Nephron progenitor cell (in vitro differentiated cells): ENCODE measurements around the gene MANBA.
"Not testable (repeated sequence)": the region's sequence is repeated elsewhere in the genome, so short reads cannot be mapped to it uniquely, and the experiment has no call there.

Experiments
- DNase-seq: peaks from one replicate; pipeline ENCODE4 v3.0.0; 2021
- H3K27ac Mint-ChIP-seq: 2 replicates; pipeline ENCODE4 v1.8.0; 2021; ENCODE audit warnings: mild to moderate bottlenecking, moderate library complexity, mixed read lengths
- H3K27me3 Mint-ChIP-seq: 2 replicates; pipeline ENCODE4 v1.8.0; 2021; ENCODE audit warnings: mild to moderate bottlenecking, low read depth, mixed read lengths; ENCODE audit not compliant: poor library complexity
- H3K36me3 Mint-ChIP-seq: 2 replicates; pipeline ENCODE4 v1.8.0; 2021; ENCODE audit warnings: low read depth, mixed read lengths
- H3K4me1 Mint-ChIP-seq: 2 replicates; pipeline ENCODE4 v1.8.0; 2021; ENCODE audit warnings: mixed read lengths
- H3K4me3 Mint-ChIP-seq: 2 replicates; pipeline ENCODE4 v1.8.0; 2021; ENCODE audit warnings: mild to moderate bottlenecking, moderate library complexity, mixed read lengths
- H3K9me3 Mint-ChIP-seq: 2 replicates; pipeline ENCODE4 v1.8.0; 2021; ENCODE audit warnings: mild to moderate bottlenecking, moderate library complexity, mixed read lengths
- CTCF ChIP-seq: fragments of 200-600 bp; sonication (generic); IDR thresholded peaks from 2 replicates; pipeline ENCODE4 v1.5.0; 2021; ENCODE audit warnings: antibody characterized with exemption

The MANBA gene

GRCh38 chr4:102627831-102628523 is 132.8 kb downstream of the MANBA start:
- H3K4me1 Mint-ChIP-seq: peaks cover 47% of the 10 kb centered on the region
- H3K27me3 Mint-ChIP-seq: peaks cover 6% of the 10 kb centered on the region
- no peak for DNase-seq
- peaks cover 10% of the 10 kb centered on the region for H3K36me3 Mint-ChIP-seq
- H3K27ac Mint-ChIP-seq: no peak overlapping the region
- no peaks in the 10 kb centered on the region for H3K9me3 Mint-ChIP-seq
- no peak overlapping the region for H3K4me3 Mint-ChIP-seq
- TF ChIP-seq CTCF: no peak

GRCh38 chr4:102625232-102625930 is 135.4 kb downstream of the MANBA start:
- no peak for TF ChIP-seq CTCF
- no peaks in the 10 kb centered on the region for H3K9me3 Mint-ChIP-seq
- DNase-seq: no peak
- H3K36me3 Mint-ChIP-seq: no peaks in the 10 kb centered on the region
- peaks cover 28% of the 10 kb centered on the region for H3K4me1 Mint-ChIP-seq
- H3K27me3 Mint-ChIP-seq: peaks cover 11% of the 10 kb centered on the region
- H3K27ac Mint-ChIP-seq: no peak overlapping the region
- H3K4me3 Mint-ChIP-seq: no peak overlapping the region

GRCh38 chr4:102624505-102624904 is 136.3 kb downstream of the MANBA start:
- Mint-ChIP-seq H3K4me1 (peaks cover 19% of the 10 kb centered on the region), H3K9me3 (no peaks in the 10 kb centered on the region), H3K27me3 (peaks cover 8% of the 10 kb centered on the region), H3K27ac (no peak overlapping the region), H3K4me3 (no peak overlapping the region), H3K36me3 (no peaks in the 10 kb centered on the region)
- DNase-seq: no peak
- TF ChIP-seq CTCF: no peak

- H3K27ac Mint-ChIP-seq: no peak overlapping the region
- no peak for TF ChIP-seq CTCF
- no peaks in the 10 kb centered on the region for H3K9me3 Mint-ChIP-seq
- H3K4me1 Mint-ChIP-seq: peaks cover 10% of the 10 kb centered on the region
- no peak overlapping the region for H3K4me3 Mint-ChIP-seq
- no peaks in the 10 kb centered on the region for H3K36me3 Mint-ChIP-seq
- DNase-seq: no peak
- H3K27me3 Mint-ChIP-seq: peaks cover 8% of the 10 kb centered on the region
Observed at GRCh38 chr4:102623622-102624021, 137.1 kb downstream of the MANBA start.

GRCh38 chr4:102620697-102621497 is 139.9 kb downstream of the MANBA start:
- Mint-ChIP-seq H3K4me3 (no peak overlapping the region), H3K4me1 (no peaks in the 10 kb centered on the region), H3K36me3 (no peaks in the 10 kb centered on the region), H3K27ac (no peak overlapping the region), H3K9me3 (no peaks in the 10 kb centered on the region), H3K27me3 (peaks cover 13% of the 10 kb centered on the region)
- DNase-seq: no peak
- TF ChIP-seq CTCF: no peak

GRCh38 chr4:102619776-102620631 is 140.8 kb downstream of the MANBA start:
- not testable (repeated sequence) for H3K9me3 Mint-ChIP-seq, DNase-seq, H3K36me3 Mint-ChIP-seq, H3K4me1 Mint-ChIP-seq, H3K27ac Mint-ChIP-seq, H3K4me3 Mint-ChIP-seq
- peaks cover 13% of the 10 kb centered on the region for H3K27me3 Mint-ChIP-seq

- not testable (repeated sequence) for H3K9me3 Mint-ChIP-seq, H3K4me1 Mint-ChIP-seq, H3K4me3 Mint-ChIP-seq, DNase-seq, H3K27ac Mint-ChIP-seq
- Mint-ChIP-seq H3K27me3 (peaks cover 13% of the 10 kb centered on the region), H3K36me3 (peaks cover 14% of the 10 kb centered on the region)
Observed at GRCh38 chr4:102619021-102619420, 141.7 kb downstream of the MANBA start.
